Measurements from ENCODE around the gene ERP44. TPM values are rescaled to one million over a fixed set of nuclear protein-coding genes. Genes with fewer than 3 reads are reported as not detected.

Gene ERP44
- total RNA-seq, 2 donors from 2014 or later, result 27.8 to 30.2 TPM

DNA sequence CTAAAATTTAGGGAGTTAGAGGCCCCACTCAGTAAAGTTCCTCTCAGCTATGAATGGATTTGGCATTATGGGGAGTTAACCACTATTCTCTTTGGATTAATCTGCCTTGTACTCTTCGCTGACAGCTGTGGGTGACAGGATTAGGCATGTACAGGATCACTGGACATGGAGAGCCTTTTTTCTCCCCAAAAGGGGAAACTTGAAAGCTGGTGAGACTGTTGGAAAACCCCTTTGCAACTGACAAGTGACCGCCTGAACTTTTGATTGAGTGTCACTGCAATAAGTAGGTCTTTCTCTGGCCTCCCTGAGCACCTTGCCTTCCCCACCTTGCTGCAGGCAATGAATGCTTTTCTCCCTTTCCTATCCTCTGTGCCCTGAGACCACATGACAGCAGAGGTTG lies 68.3 kb downstream of the ERP44 start:
- Histone ChIP-seq H3K4me1 (no peaks in the 10 kb centered on the region), H3K36me3 (no peaks in the 10 kb centered on the region), H3K9me3 (no peaks in the 10 kb centered on the region), H3K4me3 (no peak overlapping the region), H3K27ac (no peak overlapping the region), H3K9ac (ENCODE audit: low read depth in 2 of 2, low read length in 2 of 2) (no peak overlapping the region), H3K27me3 (no peaks in the 10 kb centered on the region)
- intact Hi-C loops (cut with DNase I), result no loop called here
- no peak for DNase-seq
- TF ChIP-seq, protein P1, sequence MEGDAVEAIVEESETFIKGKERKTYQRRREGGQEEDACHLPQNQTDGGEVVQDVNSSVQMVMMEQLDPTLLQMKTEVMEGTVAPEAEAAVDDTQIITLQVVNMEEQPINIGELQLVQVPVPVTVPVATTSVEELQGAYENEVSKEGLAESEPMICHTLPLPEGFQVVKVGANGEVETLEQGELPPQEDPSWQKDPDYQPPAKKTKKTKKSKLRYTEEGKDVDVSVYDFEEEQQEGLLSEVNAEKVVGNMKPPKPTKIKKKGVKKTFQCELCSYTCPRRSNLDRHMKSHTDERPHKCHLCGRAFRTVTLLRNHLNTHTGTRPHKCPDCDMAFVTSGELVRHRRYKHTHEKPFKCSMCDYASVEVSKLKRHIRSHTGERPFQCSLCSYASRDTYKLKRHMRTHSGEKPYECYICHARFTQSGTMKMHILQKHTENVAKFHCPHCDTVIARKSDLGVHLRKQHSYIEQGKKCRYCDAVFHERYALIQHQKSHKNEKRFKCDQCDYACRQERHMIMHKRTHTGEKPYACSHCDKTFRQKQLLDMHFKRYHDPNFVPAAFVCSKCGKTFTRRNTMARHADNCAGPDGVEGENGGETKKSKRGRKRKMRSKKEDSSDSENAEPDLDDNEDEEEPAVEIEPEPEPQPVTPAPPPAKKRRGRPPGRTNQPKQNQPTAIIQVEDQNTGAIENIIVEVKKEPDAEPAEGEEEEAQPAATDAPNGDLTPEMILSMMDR (IDR thresholded peaks at IDR 0.05), result no peak

DNA sequence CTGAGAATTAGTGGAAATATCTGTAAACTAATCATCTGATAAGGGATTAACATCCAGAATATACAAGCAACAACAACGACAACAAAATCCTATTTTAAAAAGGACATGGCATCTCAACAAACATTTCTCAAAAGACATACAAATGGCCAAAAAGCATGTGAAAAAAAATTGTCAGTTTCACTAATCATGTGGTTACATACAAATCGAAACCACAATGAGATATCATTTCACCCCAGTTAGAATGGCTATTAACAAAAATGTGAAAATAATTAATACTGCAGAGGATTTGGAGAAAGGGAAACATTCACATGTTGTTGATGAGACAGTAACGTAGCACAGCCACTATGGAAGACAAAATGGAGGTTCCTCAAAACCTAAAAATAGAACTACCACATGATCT lies 69.5 kb downstream of the ERP44 start:
- H3K9ac ChIP-seq (ENCODE audit: low read depth in 2 of 2, low read length in 2 of 2), result no peak overlapping the region
- no peaks in the 10 kb centered on the region for H3K36me3 ChIP-seq
- H3K9me3 ChIP-seq, result no peaks in the 10 kb centered on the region
- TF ChIP-seq, protein P1 (IDR thresholded peaks at IDR 0.05), result no peak
- H3K27ac ChIP-seq, result no peak overlapping the region
- DNase-seq, result no peak
- H3K4me3 ChIP-seq, result no peak overlapping the region
- H3K27me3 ChIP-seq, result no peaks in the 10 kb centered on the region
- intact Hi-C loops (cut with DNase I), result loop anchor here (5.0 to 10.0 kb wide), 2 partner anchors 188 to 286 kb away; no protein-coding TSS in a partner anchor
- no peaks in the 10 kb centered on the region for H3K4me1 ChIP-seq

DNA sequence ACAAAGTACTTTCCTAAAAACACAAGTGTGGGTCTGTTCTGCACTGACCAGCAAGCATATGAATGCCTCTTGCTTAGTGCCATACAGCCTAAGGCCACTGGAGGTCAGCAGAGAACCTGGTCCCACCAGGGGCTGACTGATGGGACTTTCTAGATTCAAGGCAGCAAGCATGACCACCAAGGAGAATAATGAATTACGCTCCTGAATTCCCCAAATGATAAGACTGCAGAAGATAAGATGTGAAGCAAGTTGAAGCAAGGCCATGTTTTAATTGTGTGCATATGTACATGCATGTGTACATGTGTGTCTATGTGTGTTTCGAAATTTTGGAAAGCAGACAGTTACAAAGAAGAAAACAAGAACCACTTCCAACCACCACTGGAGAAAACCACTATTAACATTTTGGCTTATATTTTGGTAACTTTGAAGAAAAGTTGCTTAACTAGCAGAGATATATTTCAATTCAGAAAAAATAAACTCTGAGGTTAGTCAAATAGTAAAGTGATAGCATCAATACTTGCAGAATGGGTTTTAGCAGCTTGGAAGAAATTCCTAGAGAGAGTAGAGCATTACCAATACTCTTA lies 70.5 kb downstream of the ERP44 start:
- no peaks in the 10 kb centered on the region for H3K27me3 ChIP-seq
- H3K27ac ChIP-seq, result no peak overlapping the region
- intact Hi-C loops (cut with DNase I), result loop anchor here (5.0 to 10.0 kb wide), 2 partner anchors 189 to 287 kb away; no protein-coding TSS in a partner anchor
- DNase-seq, result peak; percentile 72
- no peaks in the 10 kb centered on the region for H3K36me3 ChIP-seq
- no peak overlapping the region for H3K9ac ChIP-seq (ENCODE audit: low read depth in 2 of 2, low read length in 2 of 2)
- TF ChIP-seq, protein P1 (IDR thresholded peaks at IDR 0.05), result peak; percentile 93
- no peaks in the 10 kb centered on the region for H3K9me3 ChIP-seq
- H3K4me3 ChIP-seq, result no peak overlapping the region
- H3K4me1 ChIP-seq, result no peaks in the 10 kb centered on the region

DNA sequence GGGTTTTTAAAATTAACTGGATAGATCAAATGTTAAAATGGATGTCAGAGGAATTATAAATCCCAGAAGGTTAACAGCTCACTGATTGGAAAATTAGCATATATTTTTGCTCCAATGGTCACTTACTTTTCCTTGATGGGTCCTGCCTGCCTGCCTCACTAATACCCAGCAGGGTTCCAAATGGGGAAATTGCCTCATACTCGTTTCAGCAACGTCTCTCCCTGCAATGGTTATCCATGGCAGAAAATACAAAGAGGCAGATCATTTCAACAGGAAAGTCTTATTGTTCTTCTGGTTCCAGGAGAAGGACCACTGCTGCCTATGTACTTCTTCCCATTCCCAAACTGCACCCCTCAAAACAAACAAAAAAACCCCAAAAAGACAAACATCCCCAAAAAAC lies 71.3 kb downstream of the ERP44 start:
- Histone ChIP-seq H3K27me3 (no peaks in the 10 kb centered on the region), H3K4me3 (no peak overlapping the region), H3K27ac (no peak overlapping the region), H3K9me3 (no peaks in the 10 kb centered on the region), H3K9ac (ENCODE audit: low read depth in 2 of 2, low read length in 2 of 2) (no peak overlapping the region), H3K36me3 (no peaks in the 10 kb centered on the region), H3K4me1 (no peaks in the 10 kb centered on the region)
- intact Hi-C loops (cut with DNase I), result loop anchor here (5.0 to 10.0 kb wide), 2 partner anchors 190 to 287 kb away; no protein-coding TSS in a partner anchor
- TF ChIP-seq, protein P1 (IDR thresholded peaks at IDR 0.05), result no peak
- DNase-seq, result no peak

DNA sequence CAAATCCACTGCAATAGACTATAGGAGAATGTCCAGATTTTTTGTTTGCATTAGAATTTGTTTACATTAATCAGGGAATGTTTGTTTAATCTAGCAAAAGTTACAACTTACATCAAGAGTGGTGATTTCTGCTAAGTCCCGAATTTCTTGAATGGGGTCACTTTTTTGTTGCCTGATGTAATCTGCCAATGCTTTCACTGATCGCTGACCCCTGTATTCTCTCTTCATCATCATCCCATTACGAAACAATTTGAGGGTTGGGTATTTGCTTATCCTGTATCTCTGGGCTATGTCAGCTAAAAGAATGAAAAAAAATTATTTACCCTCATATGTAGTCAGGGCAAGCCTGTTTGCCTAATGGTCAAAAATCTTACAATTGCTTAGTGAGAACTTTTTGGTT lies 76.9 kb downstream of the ERP44 start:
- Histone ChIP-seq H3K9ac (ENCODE audit: low read depth in 2 of 2, low read length in 2 of 2) (no peak overlapping the region), H3K27me3 (no peaks in the 10 kb centered on the region), H3K4me3 (no peak overlapping the region), H3K9me3 (no peaks in the 10 kb centered on the region), H3K4me1 (no peaks in the 10 kb centered on the region), H3K27ac (no peak overlapping the region), H3K36me3 (no peaks in the 10 kb centered on the region)
- intact Hi-C loops (cut with DNase I), result loop anchor here (10.0 kb wide), 1 partner anchor 293 kb away; no protein-coding TSS in a partner anchor
- TF ChIP-seq, protein P1 (IDR thresholded peaks at IDR 0.05), result no peak
- no peak for DNase-seq

All from colonic mucosa (tissue), 4 donors.